H9 (cell line): ENCODE results near the gene C1orf94. TPM values are rescaled to one million over a fixed set of nuclear protein-coding genes. Genes with fewer than 3 reads are reported as not detected.

Experiments
- DNase-seq: peaks from one replicate; pipeline ENCODE4 v3.0.0-alpha.2; 2017
- H2AFZ ChIP-seq: one replicate; pipeline ENCODE4 v1.6.1; 2013; ENCODE audit warnings: mild to moderate bottlenecking, low read length, control low read depth, moderate library complexity
- H2AK5ac ChIP-seq: 2 replicates; pipeline ENCODE4 v1.6.1; 2013; ENCODE audit warnings: low read length, control low read depth, mixed read lengths; ENCODE audit not compliant: insufficient read length
- H2BK120ac ChIP-seq: one replicate; pipeline ENCODE4 v1.6.1; 2013; ENCODE audit warnings: low read depth, mild to moderate bottlenecking, low read length, control low read depth, inconsistent platforms; ENCODE audit not compliant: poor library complexity, severe bottlenecking
- H2BK12ac ChIP-seq: 2 replicates; pipeline ENCODE4 v1.6.1; 2013; ENCODE audit warnings: low read length, control low read depth, mixed read lengths, low read depth; ENCODE audit not compliant: insufficient read length
- H2BK15ac ChIP-seq: 2 replicates; pipeline ENCODE4 v1.6.1; 2013; ENCODE audit warnings: low read depth, low read length, control low read depth
- H2BK20ac ChIP-seq: one replicate; pipeline ENCODE4 v1.6.1; 2013; ENCODE audit warnings: low read depth, mild to moderate bottlenecking, low read length, control low read depth, inconsistent platforms; ENCODE audit not compliant: poor library complexity, severe bottlenecking
- H2BK5ac ChIP-seq: 2 replicates; pipeline ENCODE4 v1.6.1; 2013; ENCODE audit warnings: low read length, control low read depth, mixed read lengths; ENCODE audit not compliant: insufficient read length
- H3K14ac ChIP-seq: 2 replicates; pipeline ENCODE4 v1.6.1; 2013; ENCODE audit warnings: low read length, control low read depth; ENCODE audit not compliant: insufficient read depth
- H3K18ac ChIP-seq: 2 replicates; pipeline ENCODE4 v1.6.1; 2013; ENCODE audit warnings: low read depth, mild to moderate bottlenecking, mixed read lengths, low read length, control low read depth; ENCODE audit not compliant: insufficient read length
- H3K23ac ChIP-seq: 2 replicates; pipeline ENCODE4 v1.6.1; 2013; ENCODE audit warnings: low read length, control low read depth, mixed read lengths, low read depth; ENCODE audit not compliant: insufficient read length
- H3K23me2 ChIP-seq: 2 replicates; pipeline ENCODE4 v1.6.1; 2013; ENCODE audit warnings: low read depth, mild to moderate bottlenecking, mixed read lengths, low read length, control low read depth; ENCODE audit not compliant: insufficient read length, poor library complexity, severe bottlenecking
- H3K27ac ChIP-seq: 2 replicates; pipeline ENCODE4 v1.5.1; 2013; ENCODE audit warnings: low read length, control low read depth, mixed read lengths, low read depth; ENCODE audit not compliant: insufficient read length
- H3K27me3 ChIP-seq: 2 replicates; pipeline ENCODE4 v1.6.1; 2013; ENCODE audit warnings: low read length, control low read depth, inconsistent platforms; ENCODE audit not compliant: insufficient read depth
- H3K4ac ChIP-seq: 2 replicates; pipeline ENCODE4 v1.6.1; 2013; ENCODE audit warnings: low read depth, mild to moderate bottlenecking, control low read depth, inconsistent platforms, low read length, moderate library complexity
- H3K4me1 ChIP-seq: 2 replicates; pipeline ENCODE4 v1.6.1; 2013; ENCODE audit warnings: low read length, control low read depth, inconsistent platforms; ENCODE audit not compliant: insufficient read depth
- H3K4me2 ChIP-seq: 2 replicates; pipeline ENCODE4 v1.6.1; 2013; ENCODE audit warnings: low read length, control low read depth, mixed read lengths; ENCODE audit not compliant: insufficient read length, insufficient read depth
- H3K56ac ChIP-seq: 2 replicates; pipeline ENCODE4 v1.6.1; 2013; ENCODE audit warnings: low read depth, mild to moderate bottlenecking, mixed read lengths, low read length, control low read depth; ENCODE audit not compliant: insufficient read length
- H3K79me1 ChIP-seq: 2 replicates; pipeline ENCODE4 v1.6.1; 2013; ENCODE audit warnings: low read depth, mild to moderate bottlenecking, moderate library complexity, low read length, control low read depth, inconsistent platforms; ENCODE audit not compliant: insufficient read depth, poor library complexity, severe bottlenecking
- H3K79me2 ChIP-seq: 2 replicates; pipeline ENCODE4 v1.6.1; 2013; ENCODE audit warnings: low read length, control low read depth, inconsistent platforms; ENCODE audit not compliant: insufficient read depth
- H3K9ac ChIP-seq: 2 replicates; pipeline ENCODE4 v1.6.1; 2013; ENCODE audit warnings: low read length, control low read depth, mixed read lengths; ENCODE audit not compliant: insufficient read length; ENCODE audit errors: extremely low read depth
- H3K9me3 ChIP-seq: one replicate; pipeline ENCODE4 v1.6.1; 2013; ENCODE audit warnings: low read depth, low read length, inconsistent platforms; ENCODE audit not compliant: control insufficient read depth
- H3T11ph ChIP-seq: one replicate; pipeline ENCODE4 v1.6.1; 2013; ENCODE audit warnings: mild to moderate bottlenecking, low read length, control low read depth, inconsistent platforms
- H4K20me1 ChIP-seq: one replicate; pipeline ENCODE4 v1.6.1; 2013; ENCODE audit not compliant: control insufficient read depth, insufficient read length, insufficient read depth
- H4K5ac ChIP-seq: 2 replicates; pipeline ENCODE4 v1.6.1; 2013; ENCODE audit warnings: low read depth, mild to moderate bottlenecking, mixed read lengths, low read length, control low read depth; ENCODE audit not compliant: insufficient read length
- H4K8ac ChIP-seq: replicated peaks from 2 replicates; pipeline ENCODE4 v1.6.1; 2013; ENCODE audit warnings: low read length, control low read depth, mixed read lengths, low read depth; ENCODE audit not compliant: insufficient read length
- H4K91ac ChIP-seq: 2 replicates; pipeline ENCODE4 v1.6.1; 2013; ENCODE audit warnings: low read depth, mild to moderate bottlenecking, moderate library complexity, mixed read lengths, low read length, control low read depth; ENCODE audit not compliant: insufficient read length
- H3K27ac Mint-ChIP-seq, 3 experiments: 2 replicates in 2 of 3; 3 replicates in 1 of 3; pipeline ENCODE4 v1.8.0; 2020 to 2021; ENCODE audit warnings: mixed read lengths in 3 of 3, mild to moderate bottlenecking in 1 of 3, moderate library complexity in 1 of 3
- H3K27me3 Mint-ChIP-seq: 2 replicates; pipeline ENCODE4 v1.8.0; 2021; ENCODE audit warnings: low read depth, mild to moderate bottlenecking, moderate library complexity, mixed read lengths
- H3K36me3 Mint-ChIP-seq, 3 experiments: 2 replicates in 2 of 3; 3 replicates in 1 of 3; pipeline ENCODE4 v1.8.0; 2020 to 2021; ENCODE audit warnings: low read depth in 3 of 3, mixed read lengths in 3 of 3; ENCODE audit not compliant: insufficient read depth in 1 of 3
- H3K4me1 Mint-ChIP-seq, 2 experiments: 2 replicates each; pipeline ENCODE4 v1.8.0; 2020; ENCODE audit warnings: mixed read lengths in 2 of 2
- H3K4me3 Mint-ChIP-seq, 2 experiments: 2 replicates in 1 of 2; 3 replicates in 1 of 2; pipeline ENCODE4 v1.8.0; 2020 to 2021; ENCODE audit warnings: mild to moderate bottlenecking in 2 of 2, mixed read lengths in 2 of 2, moderate library complexity in 1 of 2
- H3K9me3 Mint-ChIP-seq, 2 experiments: 2 replicates in 1 of 2; 3 replicates in 1 of 2; pipeline ENCODE4 v1.8.0; 2020; ENCODE audit warnings: mild to moderate bottlenecking in 2 of 2, mixed read lengths in 2 of 2, moderate library complexity in 1 of 2
- CTCF ChIP-seq: fragments of 200-600 bp; sonication (generic); conservative IDR thresholded peaks from 3 replicates; pipeline ENCODE4 v1.8.0; 2021; ENCODE audit warnings: antibody characterized with exemption, mild to moderate bottlenecking
- WGBS: extraction: QIAGEN DNeasy Blood & Tissue Kit; methylation state at CpG from one replicate; pipeline ENCODE4 v1.1.7; 2013; ENCODE audit warnings: missing lambda C conversion rate, low lambda C conversion rate, mixed read lengths; ENCODE audit not compliant: insufficient read length; ENCODE audit errors: extremely low coverage; 5-methylcytosine and 5-hydroxymethylcytosine counted together
- total RNA-seq: library from RNA; stranded (reverse); gene quantifications from 2 replicates; pipeline ENCODE4 v1.2.1, GENCODE V29; 2021

The C1orf94 gene
- total RNA-seq, 1 experiment from 2014 or later, result 0.98 TPM

- H3K79me2 ChIP-seq, result no peaks in the 10 kb centered on the region
- H3K4me1 ChIP-seq, result no peaks in the 10 kb centered on the region; the same call in 1 of the 2 replicates
- H3K27ac Mint-ChIP-seq, result peak overlapping the region in 2 of 3 experiments; percentile 58 to 68; a peak in 4 of 7 replicates
- no peaks in the 10 kb centered on the region for H3K27me3 ChIP-seq
- H2BK120ac ChIP-seq, result no peak overlapping the region
- no peak overlapping the region for H3K27ac ChIP-seq
- no peak overlapping the region for H2AK5ac ChIP-seq
- no peaks in the 10 kb centered on the region for H3K9me3 Mint-ChIP-seq
- no peak overlapping the region for H3K4me2 ChIP-seq
- H3K23ac ChIP-seq, result no peak overlapping the region
- peaks cover 2% of the 10 kb centered on the region for H4K20me1 ChIP-seq
- no peak overlapping the region; a peak in 1 of 5 replicates for H3K4me3 Mint-ChIP-seq
- no CpG with 5 or more reads among the region's 7 CpGs for WGBS
- no peak overlapping the region for H2BK20ac ChIP-seq
- H2BK5ac ChIP-seq, result no peak overlapping the region
- no peak overlapping the region for H3T11ph ChIP-seq
- H3K14ac ChIP-seq, result no peak overlapping the region
- H3K23me2 ChIP-seq, result no peaks in the 10 kb centered on the region
- H2BK15ac ChIP-seq, result no peak overlapping the region
- no peaks in the 10 kb centered on the region for H3K9me3 ChIP-seq
- DNase-seq, result no peak
- TF ChIP-seq CTCF, result no peak
- H3K56ac ChIP-seq, result no peak overlapping the region
- H4K8ac ChIP-seq, result no peak overlapping the region
- peaks cover 18 to 19% of the 10 kb centered on the region in 2 experiments for H3K4me1 Mint-ChIP-seq
- H3K9ac ChIP-seq, result no peak overlapping the region
- no peaks in the 10 kb centered on the region for H3K27me3 Mint-ChIP-seq
- H3K4ac ChIP-seq, result no peak overlapping the region
- H2BK12ac ChIP-seq, result no peak overlapping the region
- no peak overlapping the region for H3K18ac ChIP-seq
- no peak overlapping the region for H4K5ac ChIP-seq
- no peak overlapping the region for H2AFZ ChIP-seq
- peaks cover 0 to 5% (median 2%) of the 10 kb centered on the region in 3 experiments; a peak in 2 of 7 replicates for H3K36me3 Mint-ChIP-seq
- no peaks in the 10 kb centered on the region for H3K79me1 ChIP-seq
- no peak overlapping the region for H4K91ac ChIP-seq
These were observed 36.6 kb upstream of the C1orf94 start for GRCh38 chr1:34140011-34140676.
